ENCODE results near the gene CLEC10A.

DNA sequence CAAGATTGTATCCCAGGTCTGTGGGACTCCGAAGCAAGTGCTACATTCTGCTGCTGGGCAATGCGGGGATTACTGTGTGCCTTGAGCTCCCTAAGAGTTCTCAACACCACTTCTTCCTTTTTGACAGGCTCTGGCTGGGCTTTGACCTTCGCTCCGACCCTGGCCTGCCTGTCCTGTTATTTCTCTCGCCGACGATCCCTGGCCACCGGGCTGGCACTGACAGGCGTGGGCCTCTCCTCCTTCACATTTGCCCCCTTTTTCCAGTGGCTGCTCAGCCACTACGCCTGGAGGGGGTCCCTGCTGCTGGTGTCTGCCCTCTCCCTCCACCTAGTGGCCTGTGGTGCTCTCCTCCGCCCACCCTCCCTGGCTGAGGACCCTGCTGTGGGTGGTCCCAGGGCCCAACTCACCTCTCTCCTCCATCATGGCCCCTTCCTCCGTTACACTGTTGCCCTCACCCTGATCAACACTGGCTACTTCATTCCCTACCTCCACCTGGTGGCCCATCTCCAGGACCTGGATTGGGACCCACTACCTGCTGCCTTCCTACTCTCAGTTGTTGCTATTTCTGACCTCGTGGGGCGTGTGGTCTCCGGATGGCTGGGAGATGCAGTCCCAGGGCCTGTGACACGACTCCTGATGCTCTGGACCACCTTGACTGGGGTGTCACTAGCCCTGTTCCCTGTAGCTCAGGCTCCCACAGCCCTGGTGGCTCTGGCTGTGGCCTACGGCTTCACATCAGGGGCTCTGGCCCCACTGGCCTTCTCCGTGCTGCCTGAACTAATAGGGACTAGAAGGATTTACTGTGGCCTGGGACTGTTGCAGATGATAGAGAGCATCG lies 41.8 kb downstream of the CLEC10A start:
- TF ChIP-seq, protein P1, sequence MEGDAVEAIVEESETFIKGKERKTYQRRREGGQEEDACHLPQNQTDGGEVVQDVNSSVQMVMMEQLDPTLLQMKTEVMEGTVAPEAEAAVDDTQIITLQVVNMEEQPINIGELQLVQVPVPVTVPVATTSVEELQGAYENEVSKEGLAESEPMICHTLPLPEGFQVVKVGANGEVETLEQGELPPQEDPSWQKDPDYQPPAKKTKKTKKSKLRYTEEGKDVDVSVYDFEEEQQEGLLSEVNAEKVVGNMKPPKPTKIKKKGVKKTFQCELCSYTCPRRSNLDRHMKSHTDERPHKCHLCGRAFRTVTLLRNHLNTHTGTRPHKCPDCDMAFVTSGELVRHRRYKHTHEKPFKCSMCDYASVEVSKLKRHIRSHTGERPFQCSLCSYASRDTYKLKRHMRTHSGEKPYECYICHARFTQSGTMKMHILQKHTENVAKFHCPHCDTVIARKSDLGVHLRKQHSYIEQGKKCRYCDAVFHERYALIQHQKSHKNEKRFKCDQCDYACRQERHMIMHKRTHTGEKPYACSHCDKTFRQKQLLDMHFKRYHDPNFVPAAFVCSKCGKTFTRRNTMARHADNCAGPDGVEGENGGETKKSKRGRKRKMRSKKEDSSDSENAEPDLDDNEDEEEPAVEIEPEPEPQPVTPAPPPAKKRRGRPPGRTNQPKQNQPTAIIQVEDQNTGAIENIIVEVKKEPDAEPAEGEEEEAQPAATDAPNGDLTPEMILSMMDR (IDR thresholded peaks at IDR 0.05; ENCODE audit: low read length): no peak
- no peak for TF ChIP-seq EZH2 (optimal IDR thresholded peaks at IDR 0.05; ENCODE audit: low read depth, low read length)
